Activated CD4-positive, alpha-beta T cell treated with anti-CD3 and anti-CD28 coated beads, Interleukin-10, Interleukin-2, amounts not matched to agents 100 ng/mL and 50 ng/mL, durations not matched to agents 16 hours and 8 hours (primary cell): Measurements from ENCODE around the gene ABCD4.

Experiments
- DNase-seq: peaks from one replicate; pipeline ENCODE4 v3.0.0-alpha.2; 2020

The ABCD4 gene

GRCh38 chr14:74257941-74258763 is 44.6 kb downstream of the ABCD4 start:
- no peak for DNase-seq

- DNase-seq: peak; percentile 60
These were observed 45.4 kb downstream of the ABCD4 start for GRCh38 chr14:74257078-74257940.

GRCh38 chr14:74255281-74255680 is 47.5 kb downstream of the ABCD4 start:
- no peak for DNase-seq

GRCh38 chr14:74249433-74250375 is 53.0 kb downstream of the ABCD4 start:
- no peak for DNase-seq

- no peak for DNase-seq
These were observed 54.7 kb downstream of the ABCD4 start for GRCh38 chr14:74248017-74248416.

- no peak for DNase-seq
These were observed 56.2 kb downstream of the ABCD4 start for GRCh38 chr14:74246542-74246941.

GRCh38 chr14:74245292-74245691 is 57.4 kb downstream of the ABCD4 start:
- no peak for DNase-seq

GRCh38 chr14:74244115-74244514 is 58.6 kb downstream of the ABCD4 start:
- DNase-seq: no peak

GRCh38 chr14:74243051-74243450 is 59.7 kb downstream of the ABCD4 start:
- DNase-seq: no peak

GRCh38 chr14:74242780-74243042 is 60.0 kb downstream of the ABCD4 start:
- no peak for DNase-seq

- DNase-seq: no peak
These were observed 60.5 kb downstream of the ABCD4 start for GRCh38 chr14:74242021-74242779.

GRCh38 chr14:74241652-74242017 is 61.1 kb downstream of the ABCD4 start:
- DNase-seq: no peak

- DNase-seq: no peak
These were observed 61.7 kb downstream of the ABCD4 start for GRCh38 chr14:74240794-74241651.

- no peak for DNase-seq
These were observed 62.6 kb downstream of the ABCD4 start for GRCh38 chr14:74239848-74240793.

- DNase-seq: no peak
These were observed 63.5 kb downstream of the ABCD4 start, which contains the start of gene VSX2 for GRCh38 chr14:74238974-74239847. Gene VSX2 (plus strand): TSS chr14:74239449. CDS start chr14:74239562, 113 bp downstream.

- no peak for DNase-seq
These were observed 65.3 kb downstream of the ABCD4 start for GRCh38 chr14:74237441-74237840.
